ENCODE measurements around the gene BPIFB3. TPM values are rescaled to one million over a fixed set of nuclear protein-coding genes. Genes with fewer than 3 reads are reported as not detected.

Gene BPIFB3
- total RNA-seq, 1 donor from 2014 or later, result not detected

DNA sequence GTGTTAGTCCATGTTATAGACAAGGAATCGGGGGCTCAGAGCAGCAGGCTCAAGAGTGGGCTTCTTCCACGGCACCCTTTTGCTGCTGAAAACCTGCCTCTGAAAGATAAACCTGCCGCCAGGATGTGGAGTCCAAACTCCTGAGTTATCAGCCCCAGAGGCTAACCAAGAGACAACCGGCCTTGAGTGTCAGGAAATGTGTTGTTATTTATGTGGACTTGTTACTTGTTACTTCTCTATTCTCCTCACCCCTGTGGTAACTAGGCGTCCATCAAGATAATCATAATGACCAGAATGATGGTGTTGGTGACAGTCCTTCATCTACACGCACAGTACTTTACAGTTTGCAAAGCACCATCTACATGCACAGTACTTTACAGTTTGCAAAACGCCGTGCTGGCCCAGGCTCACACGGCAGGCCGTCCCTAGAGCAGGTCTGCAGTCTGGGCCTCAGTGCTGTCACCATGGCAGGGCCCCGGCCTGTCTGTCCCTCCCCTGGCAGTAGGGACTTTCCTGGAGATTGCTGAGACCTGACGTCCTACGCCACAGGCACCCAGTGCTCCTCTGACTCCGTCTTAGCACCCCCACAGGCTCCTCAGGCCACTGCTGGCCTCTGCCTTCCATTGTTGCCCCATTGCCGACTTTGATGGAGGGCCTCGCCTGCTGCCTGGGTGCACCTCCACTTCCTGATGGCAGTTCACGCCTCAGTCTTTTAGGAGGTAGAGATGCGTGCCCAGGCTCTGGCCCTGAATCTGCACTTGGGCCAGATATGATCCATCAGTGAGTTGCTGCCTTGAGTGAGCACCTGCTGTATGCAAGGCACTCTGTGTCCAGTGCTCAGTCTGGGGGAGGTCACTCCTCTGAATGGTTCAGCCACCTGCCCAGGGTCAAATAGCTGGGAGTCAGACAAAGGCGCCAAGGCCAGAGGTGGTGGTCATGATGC, 16.7 kb downstream of the BPIFB3 start:
- H3K36me3 Mint-ChIP-seq (ENCODE audit: low read depth, unreplicated experiment), result no peaks in the 10 kb centered on the region
- H3K27me3 Mint-ChIP-seq (ENCODE audit: unreplicated experiment), result peaks cover 6% of the 10 kb centered on the region
- no peak overlapping the region for H3K4me3 Mint-ChIP-seq (ENCODE audit: unreplicated experiment)

DNA sequence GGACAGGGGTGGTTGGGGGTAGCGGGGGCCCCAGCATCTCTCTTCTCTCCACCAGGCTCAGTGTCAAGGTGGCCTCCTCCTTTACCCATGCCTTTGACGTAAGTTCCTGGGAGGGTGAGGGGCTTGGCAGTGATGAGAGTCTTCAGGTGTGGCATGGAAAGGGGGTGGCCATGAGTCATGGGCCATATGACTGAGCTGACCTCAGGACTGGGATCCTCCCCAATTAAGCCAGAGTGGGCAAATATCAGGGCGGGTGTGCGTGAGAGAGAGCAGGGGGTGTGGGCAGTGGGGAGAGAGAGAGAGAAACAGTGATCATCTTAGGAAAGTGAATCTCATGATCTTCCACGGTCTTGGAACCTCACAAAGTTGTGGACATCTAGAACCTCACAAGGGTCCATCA, 17.5 kb downstream of the BPIFB3 start:
- H3K4me1 Mint-ChIP-seq (ENCODE audit: unreplicated experiment), result peaks cover 5% of the 10 kb centered on the region
- no peaks in the 10 kb centered on the region for H3K9me3 Mint-ChIP-seq (ENCODE audit: unreplicated experiment)
- no peak overlapping the region for H3K4me3 Mint-ChIP-seq (ENCODE audit: unreplicated experiment)
- H3K27me3 Mint-ChIP-seq (ENCODE audit: unreplicated experiment), result peaks cover 6% of the 10 kb centered on the region
- no peak overlapping the region for H3K27ac Mint-ChIP-seq (ENCODE audit: unreplicated experiment)
- TF ChIP-seq, protein P1, sequence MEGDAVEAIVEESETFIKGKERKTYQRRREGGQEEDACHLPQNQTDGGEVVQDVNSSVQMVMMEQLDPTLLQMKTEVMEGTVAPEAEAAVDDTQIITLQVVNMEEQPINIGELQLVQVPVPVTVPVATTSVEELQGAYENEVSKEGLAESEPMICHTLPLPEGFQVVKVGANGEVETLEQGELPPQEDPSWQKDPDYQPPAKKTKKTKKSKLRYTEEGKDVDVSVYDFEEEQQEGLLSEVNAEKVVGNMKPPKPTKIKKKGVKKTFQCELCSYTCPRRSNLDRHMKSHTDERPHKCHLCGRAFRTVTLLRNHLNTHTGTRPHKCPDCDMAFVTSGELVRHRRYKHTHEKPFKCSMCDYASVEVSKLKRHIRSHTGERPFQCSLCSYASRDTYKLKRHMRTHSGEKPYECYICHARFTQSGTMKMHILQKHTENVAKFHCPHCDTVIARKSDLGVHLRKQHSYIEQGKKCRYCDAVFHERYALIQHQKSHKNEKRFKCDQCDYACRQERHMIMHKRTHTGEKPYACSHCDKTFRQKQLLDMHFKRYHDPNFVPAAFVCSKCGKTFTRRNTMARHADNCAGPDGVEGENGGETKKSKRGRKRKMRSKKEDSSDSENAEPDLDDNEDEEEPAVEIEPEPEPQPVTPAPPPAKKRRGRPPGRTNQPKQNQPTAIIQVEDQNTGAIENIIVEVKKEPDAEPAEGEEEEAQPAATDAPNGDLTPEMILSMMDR (IDR thresholded peaks at IDR 0.05; ENCODE audit: unreplicated experiment), result no peak
- DNase-seq (ENCODE audit: low spot score), result no peak
- H3K36me3 Mint-ChIP-seq (ENCODE audit: low read depth, unreplicated experiment), result no peaks in the 10 kb centered on the region

More for the DNA sequence above, 16.7 kb downstream of the BPIFB3 start:
- Mint-ChIP-seq H3K27ac (ENCODE audit: unreplicated experiment) (no peak overlapping the region), H3K9me3 (ENCODE audit: unreplicated experiment) (no peaks in the 10 kb centered on the region), H3K4me1 (ENCODE audit: unreplicated experiment) (peaks cover 5% of the 10 kb centered on the region)
- DNase-seq (ENCODE audit: low spot score), result no peak
- TF ChIP-seq, protein P1 (IDR thresholded peaks at IDR 0.05; ENCODE audit: unreplicated experiment), result no peak

DNA sequence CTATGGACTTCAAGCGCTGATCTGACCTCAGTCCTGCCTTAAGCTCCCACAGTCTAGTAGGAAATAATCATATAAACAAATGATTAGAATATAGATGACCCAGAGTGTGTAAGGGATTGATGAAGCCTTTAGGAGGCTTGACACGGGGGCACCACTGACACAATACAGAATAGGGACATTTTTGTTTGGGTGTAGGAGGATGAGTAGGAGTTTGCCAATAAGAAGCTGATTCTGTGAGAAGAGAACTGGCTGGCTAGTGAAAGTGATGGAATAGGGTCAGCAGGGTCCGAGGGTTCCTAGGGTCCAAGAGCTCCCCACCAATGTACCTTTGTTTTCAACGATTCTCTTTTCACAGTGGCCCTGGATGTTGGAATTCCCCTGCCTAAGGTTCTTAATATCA, 18.7 kb downstream of the BPIFB3 start:
- Mint-ChIP-seq H3K4me1 (ENCODE audit: unreplicated experiment) (peaks cover 5% of the 10 kb centered on the region), H3K27me3 (ENCODE audit: unreplicated experiment) (peaks cover 6% of the 10 kb centered on the region), H3K9me3 (ENCODE audit: unreplicated experiment) (no peaks in the 10 kb centered on the region)

DNA sequence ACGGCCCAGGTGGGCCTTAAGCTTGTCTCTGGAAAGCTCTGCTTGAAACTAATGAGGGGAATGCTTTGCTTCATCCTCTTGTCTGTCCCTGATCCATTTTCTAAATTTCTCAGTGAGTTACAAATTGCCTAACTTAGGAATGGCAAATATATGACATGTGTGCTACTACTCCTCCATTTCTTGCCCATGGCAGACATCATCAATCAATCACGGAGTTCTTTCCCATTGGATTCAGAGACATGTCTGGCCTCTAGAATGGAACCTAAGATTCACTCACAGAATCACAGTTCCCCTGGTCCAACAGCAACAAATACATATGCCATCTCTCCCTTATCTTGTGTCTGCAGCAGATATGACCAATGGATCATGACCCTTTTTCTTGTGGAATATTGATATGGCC, 19.1 kb downstream of the BPIFB3 start:
- Mint-ChIP-seq H3K9me3 (ENCODE audit: unreplicated experiment) (no peaks in the 10 kb centered on the region), H3K36me3 (ENCODE audit: low read depth, unreplicated experiment) (no peaks in the 10 kb centered on the region), H3K27me3 (ENCODE audit: unreplicated experiment) (peaks cover 3% of the 10 kb centered on the region), H3K27ac (ENCODE audit: unreplicated experiment) (no peak overlapping the region), H3K4me3 (ENCODE audit: unreplicated experiment) (no peak overlapping the region), H3K4me1 (ENCODE audit: unreplicated experiment) (peaks cover 5% of the 10 kb centered on the region)
- DNase-seq (ENCODE audit: low spot score), result no peak
- TF ChIP-seq, protein P1 (IDR thresholded peaks at IDR 0.05; ENCODE audit: unreplicated experiment), result no peak

More for the DNA sequence above, 18.7 kb downstream of the BPIFB3 start:
- Mint-ChIP-seq H3K4me3 (ENCODE audit: unreplicated experiment) (no peak overlapping the region), H3K36me3 (ENCODE audit: low read depth, unreplicated experiment) (no peaks in the 10 kb centered on the region), H3K27ac (ENCODE audit: unreplicated experiment) (no peak overlapping the region)
- no peak for DNase-seq (ENCODE audit: low spot score)
- TF ChIP-seq, protein P1 (IDR thresholded peaks at IDR 0.05; ENCODE audit: unreplicated experiment), result no peak

DNA sequence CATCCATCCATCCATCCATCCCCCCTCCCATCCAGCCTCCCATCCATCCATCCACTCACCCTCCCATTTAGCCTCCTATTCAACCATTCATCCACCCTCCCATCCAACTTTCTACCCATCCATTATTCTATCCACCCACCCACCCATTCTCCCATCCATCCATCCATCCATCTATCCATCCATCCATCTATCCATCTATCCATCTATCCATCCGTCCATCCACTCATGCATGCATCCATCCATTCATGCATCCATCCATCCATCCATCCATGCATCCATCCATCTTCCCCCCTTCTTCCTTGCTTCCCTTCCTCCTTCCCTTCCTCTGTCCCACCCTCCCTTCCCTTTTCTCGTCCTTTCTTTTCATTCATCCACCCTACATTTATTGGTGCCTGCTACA, 21.0 kb downstream of the BPIFB3 start:
- TF ChIP-seq, protein P1 (IDR thresholded peaks at IDR 0.05; ENCODE audit: unreplicated experiment), result no peak
- H3K9me3 Mint-ChIP-seq (ENCODE audit: unreplicated experiment), result no peaks in the 10 kb centered on the region
- no peaks in the 10 kb centered on the region for H3K36me3 Mint-ChIP-seq (ENCODE audit: low read depth, unreplicated experiment)
- H3K4me3 Mint-ChIP-seq (ENCODE audit: unreplicated experiment), result no peak overlapping the region
- H3K27ac Mint-ChIP-seq (ENCODE audit: unreplicated experiment), result no peak overlapping the region
- peaks cover 5% of the 10 kb centered on the region for H3K27me3 Mint-ChIP-seq (ENCODE audit: unreplicated experiment)
- DNase-seq (ENCODE audit: low spot score), result no peak
- peaks cover 5% of the 10 kb centered on the region for H3K4me1 Mint-ChIP-seq (ENCODE audit: unreplicated experiment)

All from endothelial cell (in vitro differentiated cells).